Measurements from ENCODE around the gene ALKAL2.

ALKAL2 gene

GRCh38 chr2:281381-281780 lies 6.5 kb downstream of the ALKAL2 start:
- no peaks in the 10 kb centered on the region for H3K27me3 ChIP-seq (replicated peaks; ENCODE audit: insufficient read depth, low read length)
- no peaks in the 10 kb centered on the region for H4K20me1 ChIP-seq (ENCODE audit: insufficient read depth, low read length)
- no peaks in the 10 kb centered on the region for H3K9me3 ChIP-seq (replicated peaks; ENCODE audit: insufficient read depth, low read length)
- no peak for TF ChIP-seq EZH2phosphoT487 (IDR thresholded peaks at IDR 0.05; ENCODE audit: low read length)
- no peak for TF ChIP-seq EZH2 (optimal IDR thresholded peaks at IDR 0.05; ENCODE audit: low read depth, low read length)
- no peak for TF ChIP-seq CTCF (IDR thresholded peaks at IDR 0.05; ENCODE audit: low read length)
- no peaks in the 10 kb centered on the region for H3K9me2 ChIP-seq (replicated peaks; ENCODE audit: insufficient read depth, low read length)
- no peak overlapping the region for H2AFZ ChIP-seq (ENCODE audit: low read length)
- H3K36me3 ChIP-seq (replicated peaks; ENCODE audit: insufficient read depth, low read length) = peaks cover 18% of the 10 kb centered on the region
- H3K79me2 ChIP-seq (ENCODE audit: low read length) = peaks cover 3% of the 10 kb centered on the region
- no peak for DNase-seq
- H3K4me1 ChIP-seq (ENCODE audit: low read length) = no peaks in the 10 kb centered on the region
- H3K4me3 ChIP-seq (ENCODE audit: low read length) = no peak overlapping the region
- no peak overlapping the region for H3K4me2 ChIP-seq (ENCODE audit: low read depth, low read length)
- H3F3A ChIP-seq (ENCODE audit: insufficient read depth, low read length) = no peaks in the 10 kb centered on the region
- H3K27ac ChIP-seq (ENCODE audit: low read length) = no peak overlapping the region
- H3K9ac ChIP-seq (ENCODE audit: low read length) = no peak overlapping the region

- Histone ChIP-seq H3K27me3 (replicated peaks; ENCODE audit: insufficient read depth, low read length) (no peaks in the 10 kb centered on the region), H3K79me2 (ENCODE audit: low read length) (peaks cover 9% of the 10 kb centered on the region), H3K4me3 (ENCODE audit: low read length) (no peak overlapping the region), H3K9me3 (replicated peaks; ENCODE audit: insufficient read depth, low read length) (no peaks in the 10 kb centered on the region), H3F3A (ENCODE audit: insufficient read depth, low read length) (no peaks in the 10 kb centered on the region), H3K9ac (ENCODE audit: low read length) (no peak overlapping the region), H2AFZ (ENCODE audit: low read length) (no peak overlapping the region), H3K4me1 (ENCODE audit: low read length) (0 out of 2 replicates have a peak, but pooled peaks cover under 1% of the 10 kb centered on the region), H3K4me2 (ENCODE audit: low read depth, low read length) (no peak overlapping the region), H4K20me1 (ENCODE audit: insufficient read depth, low read length) (no peaks in the 10 kb centered on the region), H3K27ac (ENCODE audit: low read length) (no peak overlapping the region), H3K36me3 (replicated peaks; ENCODE audit: insufficient read depth, low read length) (peaks cover 18% of the 10 kb centered on the region), H3K9me2 (replicated peaks; ENCODE audit: insufficient read depth, low read length) (no peaks in the 10 kb centered on the region)
- DNase-seq = no peak
- no peak for TF ChIP-seq EZH2phosphoT487 (IDR thresholded peaks at IDR 0.05; ENCODE audit: low read length)
These were observed 7.2 kb downstream of the ALKAL2 start for GRCh38 chr2:280650-281110.

GRCh38 chr2:279956-280649 lies 7.8 kb downstream of the ALKAL2 start:
- no peak for TF ChIP-seq CTCF (IDR thresholded peaks at IDR 0.05; ENCODE audit: low read length)
- no peak for TF ChIP-seq EZH2 (optimal IDR thresholded peaks at IDR 0.05; ENCODE audit: low read depth, low read length)
- no peak for TF ChIP-seq EZH2phosphoT487 (IDR thresholded peaks at IDR 0.05; ENCODE audit: low read length)
- no peak overlapping the region for H3K27ac ChIP-seq (ENCODE audit: low read length)
- no peaks in the 10 kb centered on the region for H3K9me2 ChIP-seq (replicated peaks; ENCODE audit: insufficient read depth, low read length)
- no peaks in the 10 kb centered on the region for H3K27me3 ChIP-seq (replicated peaks; ENCODE audit: insufficient read depth, low read length)
- no peaks in the 10 kb centered on the region for H3K9me3 ChIP-seq (replicated peaks; ENCODE audit: insufficient read depth, low read length)
- H3K36me3 ChIP-seq (replicated peaks; ENCODE audit: insufficient read depth, low read length) = peaks cover 18% of the 10 kb centered on the region
- H3K4me2 ChIP-seq (ENCODE audit: low read depth, low read length) = no peak overlapping the region
- H3K9ac ChIP-seq (ENCODE audit: low read length) = no peak overlapping the region
- H3F3A ChIP-seq (ENCODE audit: insufficient read depth, low read length) = no peaks in the 10 kb centered on the region
- H3K4me1 ChIP-seq (ENCODE audit: low read length) = peaks cover 6% of the 10 kb centered on the region; the same call in 1 of the 2 replicates
- no peak for DNase-seq
- H3K4me3 ChIP-seq (ENCODE audit: low read length) = no peak overlapping the region
- H3K79me2 ChIP-seq (ENCODE audit: low read length) = peaks cover 15% of the 10 kb centered on the region
- no peaks in the 10 kb centered on the region for H4K20me1 ChIP-seq (ENCODE audit: insufficient read depth, low read length)
- no peak overlapping the region for H2AFZ ChIP-seq (ENCODE audit: low read length)

- Histone ChIP-seq H4K20me1 (ENCODE audit: insufficient read depth, low read length) (no peaks in the 10 kb centered on the region), H3K36me3 (replicated peaks; ENCODE audit: insufficient read depth, low read length) (peaks cover 18% of the 10 kb centered on the region), H2AFZ (ENCODE audit: low read length) (no peak overlapping the region), H3K4me2 (ENCODE audit: low read depth, low read length) (no peak overlapping the region), H3K9ac (ENCODE audit: low read length) (no peak overlapping the region), H3F3A (ENCODE audit: insufficient read depth, low read length) (no peaks in the 10 kb centered on the region), H3K27me3 (replicated peaks; ENCODE audit: insufficient read depth, low read length) (no peaks in the 10 kb centered on the region), H3K4me1 (ENCODE audit: low read length) (peaks cover 10% of the 10 kb centered on the region; the same call in 1 of the 2 replicates), H3K27ac (ENCODE audit: low read length) (no peak overlapping the region), H3K9me3 (replicated peaks; ENCODE audit: insufficient read depth, low read length) (no peaks in the 10 kb centered on the region), H3K4me3 (ENCODE audit: low read length) (no peak overlapping the region), H3K79me2 (ENCODE audit: low read length) (peaks cover 22% of the 10 kb centered on the region), H3K9me2 (replicated peaks; ENCODE audit: insufficient read depth, low read length) (no peaks in the 10 kb centered on the region)
- TF ChIP-seq CTCF (IDR thresholded peaks at IDR 0.05; ENCODE audit: low read length) (no peak), EZH2 (optimal IDR thresholded peaks at IDR 0.05; ENCODE audit: low read depth, low read length) (no peak), EZH2phosphoT487 (IDR thresholded peaks at IDR 0.05; ENCODE audit: low read length) (no peak)
- DNase-seq = no peak
These were observed 8.5 kb downstream of the ALKAL2 start for GRCh38 chr2:279366-279765.
